AG20443 (cell line): Measurements from ENCODE around the gene ACO2.

Experiments
- DNase-seq: peaks from one replicate; pipeline ENCODE4 v3.0.0; 2012; ENCODE audit warnings: low spot score, mixed read lengths

Gene ACO2

GRCh38 chr22:41488596-41489385, 19.9 kb downstream of the ACO2 start:
- DNase-seq: no peak

GRCh38 chr22:41491374-41492100, 22.6 kb downstream of the ACO2 start:
- no peak for DNase-seq

- peak; percentile 63 for DNase-seq
Observed at GRCh38 chr22:41498303-41498835, 29.5 kb downstream of the ACO2 start.

GRCh38 chr22:41499624-41500280, 30.8 kb downstream of the ACO2 start:
- DNase-seq: no peak

GRCh38 chr22:41500303-41500702, 31.4 kb downstream of the ACO2 start:
- no peak for DNase-seq

GRCh38 chr22:41501209-41501608, 32.3 kb downstream of the ACO2 start:
- peak; percentile 47 for DNase-seq

GRCh38 chr22:41504397-41504796, 35.5 kb downstream of the ACO2 start:
- DNase-seq: no peak

- DNase-seq: no peak
Observed at GRCh38 chr22:41504816-41505215, 35.9 kb downstream of the ACO2 start.

- no peak for DNase-seq
Observed at GRCh38 chr22:41505511-41506220, 36.7 kb downstream of the ACO2 start.

- no peak for DNase-seq
Observed at GRCh38 chr22:41507330-41508063, 38.6 kb downstream of the ACO2 start.

GRCh38 chr22:41508770-41509170, 39.9 kb downstream of the ACO2 start:
- no peak for DNase-seq

- DNase-seq: no peak
Observed at GRCh38 chr22:41511521-41511968, 42.6 kb downstream of the ACO2 start.

- DNase-seq: peak; percentile 86
Observed at GRCh38 chr22:41512421-41513194, 43.7 kb downstream of the ACO2 start.

- no peak for DNase-seq
Observed at GRCh38 chr22:41513391-41513790, 44.5 kb downstream of the ACO2 start.

- no peak for DNase-seq
Observed at GRCh38 chr22:41516462-41516861, 47.5 kb downstream of the ACO2 start.

- peak; percentile 88 for DNase-seq
Observed at GRCh38 chr22:41517172-41518047, 48.5 kb downstream of the ACO2 start.

GRCh38 chr22:41518048-41518347, 49.1 kb downstream of the ACO2 start:
- DNase-seq: no peak

GRCh38 chr22:41521126-41521525, 52.2 kb downstream of the ACO2 start:
- no peak for DNase-seq

- DNase-seq: no peak
Observed at GRCh38 chr22:41522813-41523212, 53.9 kb downstream of the ACO2 start.
